GM12875 (cell line): ENCODE data around the gene PREP.
"Not testable (repeated sequence)": the region's sequence is repeated elsewhere in the genome, so short reads cannot be mapped to it uniquely, and the experiment has no call there.

ENCODE experiments used
- H3K4me3 ChIP-seq: one replicate; pipeline ENCODE4 v1.5.1; 2011; ENCODE audit warnings: low read depth, low read length, control low read depth
- TF ChIP-seq, protein P1 (sequence below): IDR thresholded peaks from 2 replicates; pipeline ENCODE4 v1.5.1; 2011; ENCODE audit warnings: low read depth, mild to moderate bottlenecking, control low read depth, inconsistent platforms, low read length, moderate library complexity, borderline replicate concordance; ENCODE audit not compliant: insufficient read depth

The PREP gene

GRCh38 chr6:105243487-105243886 lies 159.4 kb downstream of the PREP start:
- TF ChIP-seq, protein P1, sequence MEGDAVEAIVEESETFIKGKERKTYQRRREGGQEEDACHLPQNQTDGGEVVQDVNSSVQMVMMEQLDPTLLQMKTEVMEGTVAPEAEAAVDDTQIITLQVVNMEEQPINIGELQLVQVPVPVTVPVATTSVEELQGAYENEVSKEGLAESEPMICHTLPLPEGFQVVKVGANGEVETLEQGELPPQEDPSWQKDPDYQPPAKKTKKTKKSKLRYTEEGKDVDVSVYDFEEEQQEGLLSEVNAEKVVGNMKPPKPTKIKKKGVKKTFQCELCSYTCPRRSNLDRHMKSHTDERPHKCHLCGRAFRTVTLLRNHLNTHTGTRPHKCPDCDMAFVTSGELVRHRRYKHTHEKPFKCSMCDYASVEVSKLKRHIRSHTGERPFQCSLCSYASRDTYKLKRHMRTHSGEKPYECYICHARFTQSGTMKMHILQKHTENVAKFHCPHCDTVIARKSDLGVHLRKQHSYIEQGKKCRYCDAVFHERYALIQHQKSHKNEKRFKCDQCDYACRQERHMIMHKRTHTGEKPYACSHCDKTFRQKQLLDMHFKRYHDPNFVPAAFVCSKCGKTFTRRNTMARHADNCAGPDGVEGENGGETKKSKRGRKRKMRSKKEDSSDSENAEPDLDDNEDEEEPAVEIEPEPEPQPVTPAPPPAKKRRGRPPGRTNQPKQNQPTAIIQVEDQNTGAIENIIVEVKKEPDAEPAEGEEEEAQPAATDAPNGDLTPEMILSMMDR = no peak
- H3K4me3 ChIP-seq = no peak overlapping the region

GRCh38 chr6:105235155-105235554 lies 167.7 kb downstream of the PREP start:
- TF ChIP-seq, protein P1 = no peak
- no peak overlapping the region for H3K4me3 ChIP-seq

GRCh38 chr6:105231771-105232170 lies 171.1 kb downstream of the PREP start:
- not testable (repeated sequence) for H3K4me3 ChIP-seq
